Measurements from ENCODE around the gene DYRK2. TPM values are rescaled to one million over a fixed set of nuclear protein-coding genes. Genes with fewer than 3 reads are reported as not detected.

The DYRK2 gene
- total RNA-seq, 2 experiments from 2014 or later: 22.8 to 24.2 TPM

DNA sequence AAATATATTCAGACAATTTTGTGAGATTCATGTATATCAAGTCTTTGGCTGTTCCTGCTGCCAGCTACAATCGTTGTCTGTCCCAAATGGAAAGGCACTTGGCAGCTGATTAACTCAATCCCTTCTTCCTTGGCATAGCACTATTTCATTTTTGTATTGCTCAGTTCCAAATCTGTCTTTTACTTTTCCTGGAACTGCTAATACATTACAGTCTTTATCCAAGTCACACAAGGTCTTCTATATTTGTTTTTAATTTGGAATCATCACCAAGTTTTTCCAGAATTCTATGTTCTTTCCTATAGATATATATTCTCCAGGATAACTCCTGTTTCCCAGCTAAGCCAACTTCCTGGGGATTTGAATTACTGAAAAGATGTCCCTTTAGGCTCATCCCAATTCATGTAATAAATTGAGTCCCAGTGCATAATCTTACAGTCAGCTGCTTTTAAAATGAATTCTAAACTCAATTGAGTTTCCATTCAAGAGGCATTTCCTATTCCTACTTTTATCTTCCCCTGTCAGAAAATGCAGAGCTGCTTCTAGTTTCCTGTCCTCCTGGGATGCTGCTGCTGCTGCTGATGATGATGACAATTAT lies 45.9 kb downstream of the DYRK2 start:
- H3K36me3 Mint-ChIP-seq: peaks cover 2% of the 10 kb centered on the region
- ChIA-PET CTCF (no interaction called here), POLR2A (no interaction called here)
- H3K9me3 Mint-ChIP-seq: no peaks in the 10 kb centered on the region
- no peak overlapping the region for H3K27ac Mint-ChIP-seq
- intact Hi-C loops (cut with micrococcal nuclease): loop anchor here (10.0 kb wide), 2 partner anchors 340 to 600 kb away; no protein-coding TSS in a partner anchor
- H3K4me1 Mint-ChIP-seq (ENCODE audit: low read depth): peaks cover 34% of the 10 kb centered on the region
- peaks cover 6% of the 10 kb centered on the region for H3K27me3 Mint-ChIP-seq
- H3K4me3 Mint-ChIP-seq: no peak overlapping the region
- no peak for DNase-seq

- POLR2A ChIA-PET: no interaction called here
- intact Hi-C loops (cut with micrococcal nuclease): loop anchor here (5.0 to 10.0 kb wide), 3 partner anchors 104 to 599 kb away; no protein-coding TSS in a partner anchor
- H3K36me3 Mint-ChIP-seq: peaks cover 2% of the 10 kb centered on the region
- H3K4me3 Mint-ChIP-seq: no peak overlapping the region
- H3K4me1 Mint-ChIP-seq (ENCODE audit: low read depth): peaks cover 43% of the 10 kb centered on the region
- H3K9me3 Mint-ChIP-seq: no peaks in the 10 kb centered on the region
- CTCF ChIA-PET: interaction anchor here (0.6 kb wide), 1 partner anchor 247 kb away, joined by 3 read pairs; no protein-coding TSS in a partner anchor
- peaks cover 9% of the 10 kb centered on the region for H3K27me3 Mint-ChIP-seq
- H3K27ac Mint-ChIP-seq: no peak overlapping the region
- no peak for DNase-seq
Measured at GRCh38 chr12:67695974-67696373, 47.4 kb downstream of the DYRK2 start.

DNA sequence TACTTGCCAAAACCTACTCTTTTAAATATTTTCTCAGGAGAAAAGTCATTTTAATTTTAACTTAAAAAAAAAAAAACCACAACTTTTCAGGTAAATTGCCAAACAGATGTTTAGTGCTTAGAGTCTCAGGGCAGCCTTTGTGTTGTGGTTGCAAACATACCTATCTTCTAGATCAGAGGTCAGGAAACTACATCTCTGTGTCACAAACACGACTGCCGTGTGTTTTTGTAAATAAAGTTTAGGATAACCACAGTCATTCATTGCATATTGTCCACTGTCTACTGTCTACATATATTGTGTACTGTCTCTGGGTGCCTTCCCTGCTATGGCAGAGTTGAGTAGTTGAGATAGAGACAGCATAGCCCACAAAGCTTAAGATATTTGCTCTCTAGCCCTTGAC lies 48.9 kb downstream of the DYRK2 start:
- H3K4me3 Mint-ChIP-seq: no peak overlapping the region
- peaks cover 9% of the 10 kb centered on the region for H3K27me3 Mint-ChIP-seq

GRCh38 chr12:67697967-67698366 lies 49.4 kb downstream of the DYRK2 start:
- Mint-ChIP-seq H3K27ac (no peak overlapping the region), H3K4me3 (no peak overlapping the region)

More for the DNA sequence above, 48.9 kb downstream of the DYRK2 start:
- intact Hi-C loops (cut with micrococcal nuclease): loop anchor here (5.0 to 10.0 kb wide), 3 partner anchors 105 to 597 kb away; no protein-coding TSS in a partner anchor
- DNase-seq: no peak
- ChIA-PET CTCF (no interaction called here), POLR2A (no interaction called here)
- Mint-ChIP-seq H3K27ac (no peak overlapping the region), H3K4me1 (ENCODE audit: low read depth) (peaks cover 49% of the 10 kb centered on the region), H3K36me3 (peaks cover 2% of the 10 kb centered on the region), H3K9me3 (no peaks in the 10 kb centered on the region)

DNA sequence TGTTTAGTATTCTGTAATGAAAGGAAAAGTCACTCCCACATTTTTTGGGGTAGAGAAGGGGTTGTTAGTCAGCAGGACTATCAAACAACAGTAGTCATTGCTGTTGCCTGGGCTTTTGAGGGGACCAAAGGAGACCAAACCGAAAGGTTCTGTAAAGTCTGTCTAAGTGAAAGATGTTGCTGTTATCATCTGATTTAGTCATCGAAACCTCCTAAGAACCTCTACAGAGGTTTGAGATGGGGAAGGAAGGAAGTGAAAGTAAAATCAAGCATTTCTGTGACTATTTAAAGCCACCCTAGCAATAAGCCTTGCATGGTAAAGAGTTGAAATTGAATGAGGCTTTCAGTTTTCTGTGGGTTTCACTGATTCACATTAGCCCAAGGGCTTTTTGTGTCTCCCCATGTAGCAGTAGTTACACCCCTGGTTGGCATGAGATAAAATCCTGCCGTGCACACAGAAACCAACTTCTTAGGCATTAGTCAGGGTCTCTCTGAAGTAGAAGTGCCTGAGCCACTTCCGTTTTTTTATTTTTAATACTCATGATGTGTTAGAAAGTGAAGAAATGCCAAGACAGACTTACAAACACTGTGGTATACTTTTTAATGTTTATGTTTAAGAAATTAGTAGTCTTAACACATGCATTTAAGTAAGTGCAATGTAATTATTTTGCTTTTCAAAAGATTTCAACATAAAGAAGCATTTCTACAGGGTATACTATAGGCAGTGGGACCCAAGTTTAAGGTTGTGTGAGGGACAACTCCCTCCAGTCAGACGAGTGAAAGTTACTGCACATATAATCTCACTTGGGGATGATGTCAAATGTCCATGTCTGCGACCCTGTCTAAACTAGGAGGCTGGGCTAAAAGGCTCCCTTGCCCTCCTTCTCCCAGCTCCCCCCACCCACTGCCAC lies 50.4 kb downstream of the DYRK2 start:
- Mint-ChIP-seq H3K27ac (peak overlapping the region; percentile 46), H3K27me3 (peaks cover 8% of the 10 kb centered on the region), H3K4me1 (ENCODE audit: low read depth) (peaks cover 49% of the 10 kb centered on the region), H3K36me3 (no peaks in the 10 kb centered on the region), H3K4me3 (peak overlapping the region; percentile 13), H3K9me3 (no peaks in the 10 kb centered on the region)
- CTCF ChIA-PET: interaction anchor here (0.7 to 1.0 kb wide), 2 partner anchors 13 to 244 kb away, joined by 3 to 5 read pairs; no protein-coding TSS in a partner anchor
- POLR2A ChIA-PET: interaction anchor here (0.7 kb wide), 1 partner anchor 788 kb away, joined by 3 read pairs; no protein-coding TSS in a partner anchor
- intact Hi-C loops (cut with micrococcal nuclease): loop anchor here (1.0 to 10.0 kb wide), 13 partner anchors 48 to 596 kb away; partner anchors contain the start of gene CAND1
- peak; percentile 77 for DNase-seq

More at GRCh38 chr12:67697967-67698366, 49.4 kb downstream of the DYRK2 start:
- Mint-ChIP-seq H3K4me1 (ENCODE audit: low read depth) (peaks cover 49% of the 10 kb centered on the region), H3K9me3 (no peaks in the 10 kb centered on the region), H3K27me3 (peaks cover 9% of the 10 kb centered on the region), H3K36me3 (peaks cover 2% of the 10 kb centered on the region)
- DNase-seq: no peak
- intact Hi-C loops (cut with micrococcal nuclease): loop anchor here (1.0 to 10.0 kb wide), 13 partner anchors 47 to 597 kb away; partner anchors contain the start of gene CAND1
- CTCF ChIA-PET: no interaction called here
- POLR2A ChIA-PET: no interaction called here

DNA sequence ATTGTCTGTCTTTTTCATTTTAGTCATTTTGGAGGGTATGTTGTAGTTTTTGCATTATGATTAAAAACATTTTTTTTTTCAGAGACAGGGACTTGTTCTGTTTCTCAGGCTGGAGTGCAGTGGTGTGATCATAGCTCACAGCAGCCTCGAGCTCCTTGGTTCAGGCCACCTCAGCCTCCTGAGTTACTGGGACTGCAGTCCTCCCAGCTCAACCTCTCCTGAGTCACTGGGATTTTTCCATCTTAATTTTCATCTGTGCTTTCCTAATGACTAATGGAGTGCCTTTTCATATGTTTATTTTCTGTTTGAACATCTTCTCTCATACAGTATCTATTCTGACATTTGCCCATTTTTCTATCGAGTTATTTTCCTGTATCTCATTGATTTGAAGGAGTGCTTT lies 52.6 kb downstream of the DYRK2 start:
- peaks cover 8% of the 10 kb centered on the region for H3K27me3 Mint-ChIP-seq
- H3K4me1 Mint-ChIP-seq (ENCODE audit: low read depth): peaks cover 41% of the 10 kb centered on the region
- CTCF ChIA-PET: no interaction called here
- no peak overlapping the region for H3K27ac Mint-ChIP-seq
- H3K36me3 Mint-ChIP-seq: no peaks in the 10 kb centered on the region
- intact Hi-C loops (cut with micrococcal nuclease): no loop called here
- POLR2A ChIA-PET: no interaction called here
- DNase-seq: no peak
- no peaks in the 10 kb centered on the region for H3K9me3 Mint-ChIP-seq
- H3K4me3 Mint-ChIP-seq: no peak overlapping the region

DNA sequence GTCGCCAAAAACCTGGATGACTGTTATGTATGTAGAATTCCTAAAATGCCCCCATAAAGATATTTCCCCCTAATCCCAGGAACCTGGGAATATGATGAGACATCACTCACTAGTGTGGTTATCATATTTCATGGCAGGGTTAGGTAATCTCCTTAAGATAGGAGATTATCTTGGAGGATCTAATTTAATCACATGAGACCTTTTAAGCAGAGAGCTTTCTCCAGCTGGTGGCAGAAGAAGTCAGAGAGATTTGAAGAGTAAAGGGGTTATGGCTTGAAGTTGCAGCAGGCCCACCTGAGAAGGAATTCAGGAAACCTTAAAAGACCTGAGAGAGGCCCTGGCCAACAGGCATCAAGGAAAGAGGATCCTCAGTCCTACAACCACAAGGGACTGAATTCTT lies 53.6 kb downstream of the DYRK2 start:
- H3K4me3 Mint-ChIP-seq: no peak overlapping the region
- no peaks in the 10 kb centered on the region for H3K9me3 Mint-ChIP-seq
- no peaks in the 10 kb centered on the region for H3K36me3 Mint-ChIP-seq
- peaks cover 5% of the 10 kb centered on the region for H3K27me3 Mint-ChIP-seq
- H3K27ac Mint-ChIP-seq: no peak overlapping the region
- ChIA-PET CTCF (interaction anchor here (0.6 kb wide), 1 partner anchor 456 kb away, joined by 3 read pairs; no protein-coding TSS in a partner anchor), POLR2A (no interaction called here)
- DNase-seq: no peak
- peaks cover 38% of the 10 kb centered on the region for H3K4me1 Mint-ChIP-seq (ENCODE audit: low read depth)
- intact Hi-C loops (cut with micrococcal nuclease): no loop called here

DNA sequence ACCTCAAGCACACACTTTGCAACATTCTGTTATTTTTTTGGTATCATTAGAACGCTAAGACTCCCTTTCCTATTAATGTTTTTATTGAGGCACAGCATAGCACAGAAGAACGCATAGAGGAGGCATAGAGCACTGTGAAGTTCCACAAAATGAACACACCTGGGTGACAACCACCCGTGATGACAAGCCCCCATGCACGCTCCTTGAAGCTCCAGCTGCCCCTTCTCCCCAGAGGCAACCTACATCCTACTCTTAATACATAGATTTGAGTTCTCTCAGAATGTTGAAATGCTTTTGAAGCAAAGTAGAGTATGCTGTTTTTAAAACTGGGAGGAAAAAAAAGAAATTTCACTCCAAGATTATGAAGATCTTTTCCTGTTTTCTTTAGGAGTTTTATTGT lies 55.5 kb downstream of the DYRK2 start:
- CTCF ChIA-PET: no interaction called here
- no peak overlapping the region for H3K27ac Mint-ChIP-seq
- no peaks in the 10 kb centered on the region for H3K9me3 Mint-ChIP-seq
- H3K27me3 Mint-ChIP-seq: peaks cover 5% of the 10 kb centered on the region
- H3K4me1 Mint-ChIP-seq (ENCODE audit: low read depth): peaks cover 20% of the 10 kb centered on the region
- no peaks in the 10 kb centered on the region for H3K36me3 Mint-ChIP-seq
- DNase-seq: no peak
- H3K4me3 Mint-ChIP-seq: no peak overlapping the region
- POLR2A ChIA-PET: no interaction called here
- intact Hi-C loops (cut with micrococcal nuclease): no loop called here

GRCh38 chr12:67705394-67706370 lies 57.1 kb downstream of the DYRK2 start:
- H3K36me3 Mint-ChIP-seq: no peaks in the 10 kb centered on the region
- intact Hi-C loops (cut with micrococcal nuclease): no loop called here
- no peaks in the 10 kb centered on the region for H3K27me3 Mint-ChIP-seq
- CTCF ChIA-PET: no interaction called here
- POLR2A ChIA-PET: no interaction called here
- no peaks in the 10 kb centered on the region for H3K9me3 Mint-ChIP-seq
- peaks cover 10% of the 10 kb centered on the region for H3K4me1 Mint-ChIP-seq (ENCODE audit: low read depth)
- no peak overlapping the region for H3K4me3 Mint-ChIP-seq
- no peak for DNase-seq
- H3K27ac Mint-ChIP-seq: no peak overlapping the region

GRCh38 chr12:67709367-67709954 lies 60.9 kb downstream of the DYRK2 start:
- H3K27me3 Mint-ChIP-seq: no peaks in the 10 kb centered on the region
- DNase-seq: no peak
- intact Hi-C loops (cut with micrococcal nuclease): no loop called here
- ChIA-PET POLR2A (no interaction called here), CTCF (no interaction called here)
- H3K27ac Mint-ChIP-seq: no peak overlapping the region
- H3K4me3 Mint-ChIP-seq: no peak overlapping the region
- H3K4me1 Mint-ChIP-seq (ENCODE audit: low read depth): peaks cover 2% of the 10 kb centered on the region
- no peaks in the 10 kb centered on the region for H3K9me3 Mint-ChIP-seq
- H3K36me3 Mint-ChIP-seq: no peaks in the 10 kb centered on the region

DNA sequence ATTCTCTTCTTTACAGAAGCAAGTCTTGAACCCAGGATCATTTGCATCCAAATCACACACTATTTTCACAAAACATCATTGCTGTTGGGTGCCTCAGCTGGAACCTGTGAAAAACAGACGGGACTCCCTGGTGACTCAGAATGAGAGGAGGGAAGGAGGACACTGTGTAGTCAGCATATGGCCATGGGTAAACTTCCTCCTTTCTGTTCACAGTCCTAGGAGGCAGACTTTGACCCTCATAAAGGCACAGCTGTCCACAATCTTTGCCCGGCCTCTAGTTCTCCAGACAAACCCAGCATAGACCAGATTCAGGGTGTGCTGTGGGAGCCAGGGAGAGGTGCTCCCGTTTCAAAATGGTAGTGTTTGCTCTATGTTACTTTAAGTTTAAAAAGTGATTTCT lies 62.0 kb downstream of the DYRK2 start:
- no peak for DNase-seq
- H3K9me3 Mint-ChIP-seq: no peaks in the 10 kb centered on the region
- ChIA-PET CTCF (no interaction called here), POLR2A (no interaction called here)
- H3K4me3 Mint-ChIP-seq: no peak overlapping the region
- H3K27ac Mint-ChIP-seq: no peak overlapping the region
- H3K4me1 Mint-ChIP-seq (ENCODE audit: low read depth): peaks cover 2% of the 10 kb centered on the region
- H3K27me3 Mint-ChIP-seq: no peaks in the 10 kb centered on the region
- H3K36me3 Mint-ChIP-seq: no peaks in the 10 kb centered on the region
- intact Hi-C loops (cut with micrococcal nuclease): no loop called here

All from activated CD4-positive, alpha-beta memory T cell treated with anti-CD3 and anti-CD28 coated beads for 36 hours (primary cell).